AG09309 (cell line): ENCODE measurements around the gene C9orf153.

ENCODE experiments used
- DNase-seq: peaks from one replicate; pipeline ENCODE4 v3.0.0-alpha.2; 2010; ENCODE audit warnings: low read depth
- H3K4me3 ChIP-seq: 2 replicates; pipeline ENCODE4 v1.5.1; 2011; ENCODE audit warnings: mild to moderate bottlenecking, low read depth, low read length, moderate library complexity; ENCODE audit not compliant: control insufficient read depth
- CTCF ChIP-seq: IDR thresholded peaks from 2 replicates; pipeline ENCODE4 v1.5.1; 2011; ENCODE audit warnings: mild to moderate bottlenecking, low read depth, low read length, inconsistent platforms; ENCODE audit not compliant: insufficient read depth, control insufficient read depth; ENCODE audit errors: missing control alignments

C9orf153 gene

GRCh38 chr9:86288499-86289198, 29.2 kb upstream of the C9orf153 start:
- H3K4me3 ChIP-seq: no peak overlapping the region
- TF ChIP-seq CTCF: no peak
- DNase-seq: no peak

- peak; percentile 40 for TF ChIP-seq CTCF
- H3K4me3 ChIP-seq: no peak overlapping the region
- DNase-seq: no peak
These were observed 27.6 kb upstream of the C9orf153 start for GRCh38 chr9:86287013-86287412.

GRCh38 chr9:86286278-86286677, 26.8 kb upstream of the C9orf153 start:
- TF ChIP-seq CTCF: no peak
- DNase-seq: no peak
- no peak overlapping the region for H3K4me3 ChIP-seq

- H3K4me3 ChIP-seq: no peak overlapping the region
- DNase-seq: no peak
- no peak for TF ChIP-seq CTCF
These were observed 25.8 kb upstream of the C9orf153 start for GRCh38 chr9:86285261-86285660.

- H3K4me3 ChIP-seq: peak overlapping the region; percentile 93
- DNase-seq: peak; percentile 81
- TF ChIP-seq CTCF: no peak
These were observed 23.6 kb upstream of the C9orf153 start for GRCh38 chr9:86282979-86283535.

GRCh38 chr9:86282077-86282978, 22.9 kb upstream of the C9orf153 start, which contains the start of gene ISCA1:
Gene ISCA1 (minus strand): TSS chr9:86282538. CDS start chr9:86282458, 80 bp downstream.
- H3K4me3 ChIP-seq: peak within 1 kb of the TSS; percentile 93
- peak; percentile 51 for DNase-seq
- no peak for TF ChIP-seq CTCF
